GM19452 (cell line): ENCODE data around the gene TFPI.

Source experiments
- ATAC-seq: cut with Tn5 transposase; IDR thresholded peaks from one replicate; pipeline ENCODE4 v1.9.1; 2021; ENCODE audit not compliant: unreplicated experiment

Gene TFPI

GRCh38 chr2:187470698-187471097 lies 83.5 kb downstream of the TFPI start:
- ATAC-seq, result no peak

GRCh38 chr2:187469538-187469937 lies 84.7 kb downstream of the TFPI start:
- no peak for ATAC-seq

GRCh38 chr2:187468262-187468661 lies 86.0 kb downstream of the TFPI start:
- no peak for ATAC-seq

- ATAC-seq, result no peak
Observed at GRCh38 chr2:187466129-187466792, 88.0 kb downstream of the TFPI start.

DNA sequence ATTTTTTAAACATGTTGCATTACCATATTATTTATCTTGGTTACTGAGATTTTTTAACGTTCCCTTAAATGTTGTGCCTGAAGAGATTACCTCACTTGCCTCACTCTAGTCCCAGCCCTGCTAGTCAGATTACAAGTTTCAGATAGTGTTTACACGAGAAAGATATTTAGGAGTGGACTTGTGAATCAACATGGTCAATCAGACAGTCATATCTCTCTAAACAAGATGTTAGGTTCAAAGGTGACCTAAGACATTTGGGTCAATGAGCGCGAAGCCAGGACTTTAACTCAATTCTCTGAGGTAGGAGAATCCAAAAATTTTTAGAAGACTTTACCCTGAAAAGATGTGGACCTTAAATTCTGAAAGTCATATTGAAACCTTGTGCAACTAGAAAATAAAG lies 91.4 kb downstream of the TFPI start:
- no peak for ATAC-seq

DNA sequence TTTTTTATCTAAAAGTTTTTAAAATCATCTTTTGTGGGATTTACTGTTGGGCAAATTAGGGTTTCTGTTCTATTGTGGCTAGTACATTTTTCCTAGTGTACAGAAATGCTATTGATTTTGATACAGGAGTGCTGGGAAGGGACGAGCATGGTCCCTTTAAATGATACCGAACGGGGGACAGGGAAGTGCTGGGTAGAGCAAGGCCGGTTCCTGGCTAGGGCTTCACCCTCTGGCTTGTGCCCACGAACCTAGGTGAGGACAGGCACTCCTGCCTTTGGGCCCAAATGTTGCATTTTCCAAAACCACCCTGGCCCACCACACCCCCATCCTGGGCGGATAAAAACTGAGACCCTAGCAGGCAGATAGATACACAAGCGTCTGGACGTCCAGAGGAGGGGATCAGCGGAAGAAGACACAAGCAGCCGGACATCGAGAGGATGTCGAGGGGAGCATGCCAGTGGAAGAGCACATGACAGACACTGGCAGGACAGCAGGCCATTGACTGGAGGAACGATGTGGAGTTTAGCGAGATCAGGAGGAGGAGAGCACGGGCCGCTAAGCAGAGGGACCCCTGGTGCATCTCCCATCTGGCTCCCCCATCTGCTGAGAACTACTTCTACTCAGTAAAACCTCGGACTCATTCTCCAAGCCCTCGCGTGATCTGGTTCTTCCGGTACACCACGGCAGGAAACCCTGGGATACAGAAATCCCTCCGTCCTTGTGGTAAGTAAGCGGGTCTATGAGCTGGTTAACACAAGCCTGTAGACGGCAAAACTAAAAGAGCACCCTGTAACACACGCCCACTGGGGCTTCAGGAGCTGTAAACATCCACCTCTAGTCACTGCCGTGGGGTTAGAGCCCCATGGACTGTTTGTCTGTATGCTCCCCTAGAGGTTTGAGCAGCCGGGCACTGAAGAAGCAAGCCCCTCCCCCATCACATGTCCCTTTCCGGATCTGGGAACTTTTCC lies 92.7 kb downstream of the TFPI start:
- ATAC-seq, result no peak

DNA sequence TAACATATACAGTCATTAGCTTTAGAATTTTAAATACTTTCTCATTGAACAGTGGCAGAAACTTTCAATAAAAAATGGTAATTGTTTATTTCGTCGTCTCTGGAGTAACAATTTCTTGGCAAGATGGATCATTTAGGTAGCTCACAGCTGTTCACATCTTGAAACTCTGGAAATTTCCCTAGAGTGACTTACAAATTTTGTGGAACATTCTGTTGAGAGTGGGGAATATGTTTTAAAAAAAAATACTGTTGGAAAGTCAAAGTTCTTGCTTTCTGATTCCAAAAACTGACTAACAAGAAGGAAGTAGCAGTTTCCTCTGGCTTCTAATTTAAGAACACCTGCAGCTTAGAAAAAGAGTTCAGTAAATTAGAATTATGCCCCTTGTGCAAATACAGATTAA lies 95.0 kb downstream of the TFPI start:
- no peak for ATAC-seq

DNA sequence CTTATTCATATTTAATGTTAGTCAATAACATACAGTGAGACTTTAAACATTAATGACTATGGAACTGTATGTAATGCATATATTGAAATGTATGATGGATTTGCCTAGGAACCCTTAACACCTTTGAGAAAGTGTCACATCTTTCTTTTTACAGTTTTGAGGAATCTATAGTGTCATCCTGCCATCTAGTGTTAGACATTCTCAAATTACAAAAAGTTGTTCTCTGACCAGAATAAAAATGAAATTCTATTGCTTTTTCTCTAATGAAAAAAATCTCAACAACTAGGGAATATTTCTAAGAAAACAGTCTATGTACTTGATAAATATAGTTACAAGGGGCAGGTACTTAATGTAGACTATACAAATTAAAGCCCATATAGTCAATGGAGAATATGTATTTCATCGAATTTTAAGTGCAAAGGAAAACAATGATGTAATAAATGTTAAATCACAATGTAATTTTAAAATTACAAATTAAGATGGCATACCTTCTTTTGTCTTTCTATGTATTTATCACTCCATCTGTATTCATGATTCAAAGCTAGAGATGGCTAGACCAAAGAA lies 101.1 kb downstream of the TFPI start:
- no peak for ATAC-seq

DNA sequence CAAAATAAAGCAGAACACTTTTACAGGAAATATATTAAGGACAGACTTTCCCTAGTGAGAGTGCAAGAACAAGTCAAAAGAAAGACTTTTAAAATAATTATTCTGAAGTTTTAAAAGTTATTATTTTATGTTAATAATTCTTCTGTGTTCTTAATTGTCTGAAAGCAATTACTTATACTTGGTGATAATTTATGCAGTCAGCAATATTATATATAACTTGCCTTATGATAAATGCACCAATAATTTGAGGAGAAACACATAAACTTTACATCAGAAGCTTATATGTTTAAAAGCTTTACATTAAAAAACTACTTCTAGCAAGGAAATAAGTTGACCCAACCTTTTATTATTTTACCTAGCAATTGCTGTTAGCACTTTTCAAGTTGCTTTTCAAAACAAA lies 102.7 kb downstream of the TFPI start:
- no peak for ATAC-seq

GRCh38 chr2:187447336-187447735 lies 106.9 kb downstream of the TFPI start:
- no peak for ATAC-seq

GRCh38 chr2:187446711-187447110 lies 107.5 kb downstream of the TFPI start:
- ATAC-seq, result no peak

GRCh38 chr2:187445051-187445450 lies 109.2 kb downstream of the TFPI start:
- ATAC-seq, result no peak

- ATAC-seq, result no peak
Observed at GRCh38 chr2:187442778-187443177, 111.5 kb downstream of the TFPI start.

DNA sequence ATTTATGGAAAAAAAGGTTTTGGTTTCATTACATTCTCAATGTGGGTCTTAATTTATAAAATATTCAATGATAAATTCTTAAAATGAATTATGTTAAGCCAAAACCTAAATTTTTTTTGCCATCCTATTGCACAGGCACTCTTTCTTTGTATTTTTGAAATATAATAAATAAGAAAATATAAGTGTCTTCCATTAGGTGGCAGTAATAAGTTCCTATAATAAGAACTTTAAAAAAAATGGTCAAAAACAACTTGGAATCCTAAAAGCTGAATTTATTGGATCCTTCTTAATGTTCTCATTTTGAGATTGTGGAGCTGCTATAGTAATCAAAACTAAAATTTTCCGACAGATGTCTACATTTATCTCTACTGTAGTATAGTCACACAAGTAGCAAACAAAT lies 111.9 kb downstream of the TFPI start:
- ATAC-seq, result no peak

DNA sequence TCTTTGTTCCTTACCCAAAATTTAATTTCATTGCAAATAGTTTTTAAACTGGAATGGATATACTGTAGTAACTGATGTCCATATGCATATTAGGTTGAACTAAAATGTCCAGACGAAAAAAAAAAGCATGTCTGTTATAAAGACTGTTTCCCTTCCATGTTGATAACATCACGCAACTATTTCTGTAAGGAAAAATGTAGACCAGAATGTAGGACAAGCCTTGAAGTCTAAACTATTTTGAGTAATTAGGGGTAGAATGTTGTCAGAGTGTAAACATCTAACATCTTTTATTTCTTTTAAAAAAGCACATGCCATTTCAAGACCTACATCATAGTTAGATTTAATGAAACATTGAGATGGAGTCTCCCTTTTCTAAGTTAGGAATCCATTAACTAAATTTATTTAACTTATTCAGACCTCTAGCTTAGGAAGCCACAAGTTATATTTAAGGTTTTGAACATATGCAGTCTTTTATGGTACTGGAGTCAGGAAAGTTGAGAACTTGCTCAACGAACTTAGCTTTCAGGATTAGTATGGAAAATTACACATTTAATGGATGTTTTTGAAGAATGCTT lies 114.0 kb downstream of the TFPI start:
- ATAC-seq, result no peak

- no peak for ATAC-seq
Observed at GRCh38 chr2:187438455-187438854, 115.8 kb downstream of the TFPI start.

DNA sequence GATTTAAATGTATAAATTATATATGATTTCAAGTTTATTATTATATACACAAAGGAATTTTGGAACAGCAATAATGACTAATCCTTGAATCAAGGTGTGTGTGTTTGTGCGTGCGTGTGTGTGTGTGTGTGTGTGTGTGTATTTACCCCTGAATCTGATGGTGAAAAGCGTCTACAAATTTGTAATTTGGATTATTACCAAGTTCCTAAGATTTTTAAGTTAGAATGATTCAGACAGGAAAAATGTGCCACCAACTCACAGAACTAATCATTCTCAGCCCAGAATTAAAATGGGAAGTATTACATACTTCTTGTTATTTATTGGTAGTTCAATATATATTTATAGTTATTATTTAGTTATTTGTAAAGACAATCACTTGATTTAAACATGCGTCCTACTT lies 118.5 kb downstream of the TFPI start:
- ATAC-seq, result no peak

GRCh38 chr2:187435078-187435477 lies 119.2 kb downstream of the TFPI start:
- ATAC-seq, result no peak

DNA sequence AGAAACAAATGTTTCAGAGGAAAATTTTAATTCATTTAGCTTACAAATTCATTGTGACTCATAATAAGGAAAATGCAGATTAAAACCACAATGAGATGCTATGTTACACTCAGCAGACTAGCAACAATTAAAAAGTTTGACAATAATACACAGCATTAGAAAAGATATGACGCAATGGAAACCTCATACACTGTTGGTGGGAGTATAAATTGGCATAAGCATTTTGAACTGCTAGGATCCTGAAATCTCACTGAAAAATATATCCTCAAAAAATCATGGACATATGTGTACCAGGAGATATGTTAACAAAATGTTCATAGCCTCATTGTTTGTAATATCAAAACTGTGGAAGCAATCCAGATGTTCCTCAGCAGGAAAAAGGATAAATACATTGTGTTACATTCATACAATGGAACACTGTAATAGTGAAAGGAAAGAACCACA lies 119.9 kb downstream of the TFPI start:
- ATAC-seq, result no peak

- ATAC-seq, result no peak
Observed at GRCh38 chr2:187431911-187432310, 122.3 kb downstream of the TFPI start.

DNA sequence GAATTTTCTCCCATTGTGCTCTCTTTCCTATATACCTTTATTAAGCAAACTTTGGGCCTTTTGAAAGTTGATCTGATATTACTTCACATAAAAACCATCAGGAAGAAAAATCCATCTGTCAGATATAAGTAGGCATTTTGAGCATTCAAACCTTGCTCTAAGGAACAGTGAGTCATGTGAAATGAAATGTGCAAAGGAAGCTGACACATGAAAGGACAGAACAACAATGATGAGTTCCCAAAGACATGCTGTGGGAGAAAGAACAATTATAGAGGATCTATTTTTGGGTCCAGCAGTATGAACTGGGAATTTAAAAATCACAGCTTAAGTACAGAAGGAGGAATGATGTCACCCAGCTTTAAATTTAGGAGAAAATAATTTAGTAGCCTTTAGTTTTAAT lies 124.2 kb downstream of the TFPI start:
- no peak for ATAC-seq

- ATAC-seq, result no peak
Observed at GRCh38 chr2:187424146-187424545, 130.1 kb downstream of the TFPI start.
